GM18499 (cell line): ENCODE measurements around the gene TEX22.

Experiments
- ATAC-seq: cut with Tn5 transposase; IDR thresholded peaks from one replicate; pipeline ENCODE4 v1.9.1; 2021; ENCODE audit warnings: moderate number of reproducible peaks; ENCODE audit not compliant: insufficient read depth, unreplicated experiment

The TEX22 gene

GRCh38 chr14:105450864-105451720, 52.8 kb downstream of the TEX22 start:
- ATAC-seq = no peak

- no peak for ATAC-seq
Observed at GRCh38 chr14:105452963-105453362, 54.6 kb downstream of the TEX22 start.

- ATAC-seq = no peak
Observed at GRCh38 chr14:105453847-105454246, 55.5 kb downstream of the TEX22 start.

GRCh38 chr14:105455086-105455640, 56.8 kb downstream of the TEX22 start:
- no peak for ATAC-seq

- no peak for ATAC-seq
Observed at GRCh38 chr14:105455766-105456660, 57.7 kb downstream of the TEX22 start.

GRCh38 chr14:105456736-105457617, 58.6 kb downstream of the TEX22 start:
- ATAC-seq = no peak

- no peak for ATAC-seq
Observed at GRCh38 chr14:105458010-105458409, 59.7 kb downstream of the TEX22 start.

GRCh38 chr14:105458571-105458970, 60.2 kb downstream of the TEX22 start:
- ATAC-seq = no peak

GRCh38 chr14:105460116-105460515, 61.8 kb downstream of the TEX22 start:
- no peak for ATAC-seq

- ATAC-seq = no peak
Observed at GRCh38 chr14:105460616-105461015, 62.3 kb downstream of the TEX22 start.

GRCh38 chr14:105461903-105462302, 63.6 kb downstream of the TEX22 start:
- ATAC-seq = no peak
